HepG2 (cell line): ENCODE data around the gene IQCB1. TPM values are rescaled to one million over a fixed set of nuclear protein-coding genes. Genes with fewer than 3 reads are reported as not detected.

Experiments
- FOXJ3 ChIP-seq: sonication (generic); formaldehyde crosslinking; IDR thresholded peaks from 2 replicates; pipeline ENCODE4 v1.4.0; 2020; ENCODE audit warnings: missing genetic modification reagents, mild to moderate bottlenecking, borderline replicate concordance
- HNRNPL ChIP-seq: fragments of 200-400 bp; formaldehyde crosslinking; IDR thresholded peaks from 2 replicates; pipeline ENCODE4 v1.6.1; 2017; ENCODE audit warnings: mild to moderate bottlenecking, low read depth, low read length
- IRX3 ChIP-seq: sonication (generic); formaldehyde crosslinking; IDR thresholded peaks from 2 replicates; pipeline ENCODE4 v1.8.1; 2023; ENCODE audit warnings: mild to moderate bottlenecking, low read depth, missing genetic modification reagents, borderline replicate concordance
- JUND ChIP-seq: sonication (generic); formaldehyde crosslinking; IDR thresholded peaks from 2 replicates; pipeline ENCODE4 v1.8.0; 2022; ENCODE audit warnings: mild to moderate bottlenecking, missing genetic modification reagents
- KDM5A ChIP-seq: fragments of 200-600 bp; sonication (generic); IDR thresholded peaks from 2 replicates; pipeline ENCODE4 v1.7.0; 2018; ENCODE audit warnings: antibody characterized with exemption, mild to moderate bottlenecking, low read length, borderline replicate concordance
- KIAA2018 ChIP-seq: sonication (generic); formaldehyde crosslinking; IDR thresholded peaks from 2 replicates; pipeline ENCODE4 v1.5.0; 2020; ENCODE audit warnings: mild to moderate bottlenecking, missing genetic modification reagents, borderline replicate concordance
- MATR3 ChIP-seq: sonication (generic); formaldehyde crosslinking; IDR thresholded peaks from 2 replicates; pipeline ENCODE4 v1.4.0; 2020; ENCODE audit warnings: missing genetic modification reagents
- PRDM4 ChIP-seq: sonication (generic); formaldehyde crosslinking; IDR thresholded peaks from 2 replicates; pipeline ENCODE4 v1.9.0; 2021; ENCODE audit warnings: missing genetic modification reagents, borderline replicate concordance
- RCOR2 ChIP-seq: IDR thresholded peaks from 2 replicates; pipeline ENCODE4 v1.6.1; 2016; ENCODE audit warnings: missing biosample characterization, missing genetic modification reagents
- ZFP1 ChIP-seq: IDR thresholded peaks from 2 replicates; pipeline ENCODE4 v1.6.1; 2016
- ZFP62 ChIP-seq: sonication (generic); formaldehyde crosslinking; IDR thresholded peaks from 2 replicates; pipeline ENCODE4 v1.4.0; 2020; ENCODE audit warnings: missing genetic modification reagents
- ZFYVE20 ChIP-seq: sonication (generic); formaldehyde crosslinking; IDR thresholded peaks from 2 replicates; pipeline ENCODE4 v1.8.0; 2023; ENCODE audit warnings: low read depth, mild to moderate bottlenecking, moderate library complexity, missing genetic modification reagents, borderline replicate concordance
- ZKSCAN1 ChIP-seq: fragments of 150-350 bp; IDR thresholded peaks from 2 replicates; pipeline ENCODE4 v1.6.1; 2014; ENCODE audit warnings: low read length
- ZMYM2 ChIP-seq: sonication (generic); formaldehyde crosslinking; IDR thresholded peaks from 2 replicates; pipeline ENCODE4 v1.8.0; 2022; ENCODE audit warnings: mild to moderate bottlenecking, missing genetic modification reagents
- ZNF264 ChIP-seq: sonication (generic); formaldehyde crosslinking; IDR thresholded peaks from 2 replicates; pipeline ENCODE4 v1.4.0; 2020; ENCODE audit warnings: missing genetic modification reagents
- ZNF441 ChIP-seq: sonication (generic); formaldehyde crosslinking; IDR thresholded peaks from 2 replicates; pipeline ENCODE4 v1.7.0; 2021; ENCODE audit warnings: missing genetic modification reagents, borderline replicate concordance
- ZNF484 ChIP-seq: sonication (generic); formaldehyde crosslinking; IDR thresholded peaks from 2 replicates; pipeline ENCODE4 v1.5.1; 2020; ENCODE audit warnings: mild to moderate bottlenecking, low read depth, missing genetic modification reagents, borderline replicate concordance
- ZNF775 ChIP-seq: sonication (generic); formaldehyde crosslinking; IDR thresholded peaks from 2 replicates; pipeline ENCODE4 v1.4.0; 2020; ENCODE audit warnings: missing genetic modification reagents, mild to moderate bottlenecking, moderate library complexity, borderline replicate concordance
- ZSCAN20 ChIP-seq: sonication (generic); formaldehyde crosslinking; IDR thresholded peaks from 2 replicates; pipeline ENCODE4 v1.4.0; 2020; ENCODE audit warnings: missing genetic modification reagents, mild to moderate bottlenecking, borderline replicate concordance
- ZSCAN9 ChIP-seq: IDR thresholded peaks from 2 replicates; pipeline ENCODE4 v1.6.1; 2016; ENCODE audit warnings: borderline replicate concordance
- polyA plus RNA-seq, 8 experiments: library from polyadenylated mRNA; depleted of rRNA in 3 of 8; stranded (reverse) in 7 of 8; unstranded in 1 of 8; fragments of >200 nt; fragmentation: Illumina TruSeq in 4 of 8; extraction: Trizol in 4 of 8; gene quantifications; 2 replicates each; pipeline versions ENCODE4 v1.2.1 to v1.2.3, GENCODE V29; 2011 to 2016; ENCODE audit warnings: low read depth in 4 of 8, missing spikeins in 1 of 8, mixed read lengths in 1 of 8; ENCODE audit not compliant: insufficient read depth in 1 of 8
- total RNA-seq, 5 experiments: library from RNA; depleted of rRNA; stranded (reverse); fragments of >200 nt; fragmentation: Illumina TruSeq; extraction: Trizol; gene quantifications; 2 replicates each; pipeline ENCODE4 v1.2.3, GENCODE V29; 2016; ENCODE audit warnings: low read depth in 1 of 5

The IQCB1 gene
- total and polyA plus RNA-seq, 2 of the 13 experiments (the other 11 are each of a cell fraction or from before 2014, with no cell fraction given), result 18.0 to 41.4 TPM

DNA sequence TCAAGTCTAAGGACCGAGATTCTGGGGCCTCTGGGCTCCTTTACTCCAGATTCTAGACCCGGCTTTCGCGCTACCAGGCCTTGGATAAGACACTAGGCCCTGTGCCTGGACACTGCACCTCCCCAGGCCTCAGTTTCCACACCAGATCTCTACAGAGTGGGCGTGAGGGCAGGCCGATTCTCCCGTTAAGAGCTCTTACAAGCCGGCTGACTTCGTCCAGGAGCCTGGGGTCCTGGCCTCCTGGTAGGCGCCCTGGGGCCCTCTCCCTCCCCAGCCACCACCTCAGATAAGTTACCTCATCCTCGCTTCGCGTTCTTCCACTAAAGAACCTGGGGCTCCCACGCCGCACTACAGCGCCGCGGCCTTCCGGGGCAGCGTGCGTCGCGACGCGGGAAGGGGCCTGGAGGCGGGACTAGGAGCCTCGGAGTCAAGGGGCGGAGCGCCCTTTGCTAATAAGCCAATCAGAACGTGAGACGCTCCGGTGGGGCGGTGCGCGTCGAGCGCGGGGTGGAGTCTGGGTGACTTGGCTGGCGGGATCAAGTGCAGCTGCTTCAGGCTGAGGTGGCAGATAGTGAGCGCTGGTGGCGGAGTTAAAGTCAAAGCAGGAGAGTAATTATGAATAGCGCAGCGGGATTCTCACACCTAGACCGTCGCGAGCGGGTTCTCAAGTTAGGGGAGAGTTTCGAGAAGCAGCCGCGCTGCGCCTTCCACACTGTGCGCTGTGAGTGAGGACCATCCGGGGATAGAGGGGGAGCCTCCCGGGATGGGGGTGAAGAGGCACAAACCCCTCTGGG lies at the start of gene IQCB1, which contains the start of gene EAF2 (continued):
- TF ChIP-seq MATR3 (CRISPR knock-in tag), result no peak
- no peak for TF ChIP-seq ZKSCAN1
- 0 out of 2 replicates have a peak, but pooled peaks have one; percentile 30 for TF ChIP-seq ZFP1 (CRISPR knock-in tag)
- TF ChIP-seq FOXJ3 (CRISPR knock-in tag), result no peak
- TF ChIP-seq JUND (CRISPR knock-in tag), result no peak
- 0 out of 2 replicates have a peak, but pooled peaks have one; percentile 50 for TF ChIP-seq ZNF264 (CRISPR knock-in tag)
- TF ChIP-seq ZNF441 (CRISPR knock-in tag), result peak; percentile 59; the same call in 1 of the 2 replicates
- TF ChIP-seq KDM5A, result no peak
- 0 out of 2 replicates have a peak, but pooled peaks have one; percentile 68 for TF ChIP-seq KIAA2018
- TF ChIP-seq RCOR2 (CRISPR knock-in tag), result no peak
- TF ChIP-seq ZNF775 (CRISPR knock-in tag), result no peak
- peak; percentile 38; the same call in 1 of the 2 replicates for TF ChIP-seq ZSCAN9 (CRISPR knock-in tag)
- no peak for TF ChIP-seq IRX3 (CRISPR knock-in tag)
- no peak for TF ChIP-seq PRDM4
- TF ChIP-seq ZSCAN20 (CRISPR knock-in tag), result no peak
- TF ChIP-seq ZFP62, result no peak
- TF ChIP-seq ZNF484 (CRISPR knock-in tag), result no peak
- TF ChIP-seq ZMYM2 (CRISPR knock-in tag), result no peak
- TF ChIP-seq ZFYVE20 (CRISPR knock-in tag), result no peak
- no peak for TF ChIP-seq HNRNPL
